ENCODE measurements around the gene C2orf42. TPM values are rescaled to one million over a fixed set of nuclear protein-coding genes. Genes with fewer than 3 reads are reported as not detected.

The C2orf42 gene
- total RNA-seq, 1 experiment from 2014 or later: 17.4 TPM

GRCh38 chr2:70145144-70145490 lies 45.7 kb downstream of the C2orf42 start:
- TF ChIP-seq TCF7L2 (IDR thresholded peaks at IDR 0.05; ENCODE audit: borderline replicate concordance, extremely low read depth, insufficient read depth, insufficient read length) (no peak), SP1 (IDR thresholded peaks at IDR 0.05; ENCODE audit: low read depth) (no peak), ZBTB33 (IDR thresholded peaks at IDR 0.05; ENCODE audit: extremely low read depth, insufficient replicate concordance, low read length) (no peak), ZNF274 (IDR thresholded peaks at IDR 0.05; ENCODE audit: low read depth, low read length) (no peak), POLR2AphosphoS5 (IDR thresholded peaks at IDR 0.05; ENCODE audit: low read depth, low read length) (no peak), CBX3 (IDR thresholded peaks at IDR 0.05; ENCODE audit: low read depth) (no peak), YY1 (IDR thresholded peaks at IDR 0.05; ENCODE audit: extremely low read depth, insufficient replicate concordance, low read depth, low read length) (no peak), EGR1 (IDR thresholded peaks at IDR 0.05; ENCODE audit: low read depth) (no peak), REST (IDR thresholded peaks at IDR 0.05; ENCODE audit: low read depth) (no peak)
- no TSS peak for BruUV-seq (replicated peaks)
- Histone ChIP-seq H3K9me2 (ENCODE audit: insufficient read depth) (no peaks in the 10 kb centered on the region), H3K4me1 (ENCODE audit: control insufficient read depth in 1 of 2, insufficient read depth in 2 of 2, low read length in 2 of 2) (peaks cover 22 to 33% of the 10 kb centered on the region in 2 experiments), H3K27ac (ENCODE audit: low read depth, low read length) (no peak overlapping the region), H3K4me3 (replicated peaks in 1 of 2; ENCODE audit: low read depth in 1 of 2, low read length in 2 of 2) (no peak overlapping the region), H3K4me2 (ENCODE audit: low read length) (no peak overlapping the region), H3K9ac (ENCODE audit: low read length) (no peak overlapping the region), H3K36me3 (ENCODE audit: control insufficient read depth in 1 of 2, insufficient read depth in 2 of 2, low read length in 2 of 2) (no peaks in the 10 kb centered on the region), H3K27me3 (ENCODE audit: insufficient read depth, low read length) (no peaks in the 10 kb centered on the region), H2AFZ (ENCODE audit: low read depth, low read length, poor library complexity, severe bottlenecking) (no peak overlapping the region), H3K79me2 (ENCODE audit: insufficient read depth, low read length) (no peaks in the 10 kb centered on the region), H3K9me3 (ENCODE audit: control insufficient read depth in 1 of 2, insufficient read depth in 1 of 2, low read depth in 1 of 2, low read length in 2 of 2) (no peaks in the 10 kb centered on the region), H4K20me1 (ENCODE audit: insufficient read depth) (no peaks in the 10 kb centered on the region)
- RAD21 ChIA-PET (ENCODE audit: low non-redundant PET in 1 of 2, low total read pairs in 2 of 2, uncharacterized antibody in 2 of 2, unreplicated experiment in 2 of 2): interaction anchor here in 1 of 2 experiments (0.6 kb wide), 1 partner anchor 244 kb away, joined by 4 read pairs; no protein-coding TSS in a partner anchor
- CTCF ChIA-PET: interaction anchor here (1.0 to 2.4 kb wide), 2 partner anchors 231 to 421 kb away, joined by 5 to 8 read pairs; partner anchors contain the start of gene MXD1
- POLR2A ChIA-PET: interaction anchor here (6.1 kb wide), 1 partner anchor 58 kb away, joined by 54 read pairs; the partner anchor contains the start of gene PCBP1
- intact Hi-C loops (cut with micrococcal nuclease): no loop called here
- ATAC-seq (no peak), DNase-seq (ENCODE audit: low read depth, low spot score) (no peak)
